Upper lobe of left lung (tissue), 6 donors: ENCODE data around the gene EEF2K. TPM values are rescaled to one million over a fixed set of nuclear protein-coding genes. Genes with fewer than 3 reads are reported as not detected.

Experiments used
- ATAC-seq, 2 donors: fragments of 200-7000 bp; cut with Tn5 transposase; one replicate each; pipeline ENCODE4 v1.9.1; 2022; ENCODE audit warnings: mild to moderate bottlenecking in 2 of 2, moderate library complexity in 2 of 2; ENCODE audit not compliant: low FRiP score in 2 of 2
- DNase-seq, 2 donors: peaks; one replicate each; pipeline ENCODE4 v3.0.0-alpha.2; 2019 to 2020
- H3K27ac ChIP-seq, 4 donors: fragments of 200-600 bp; sonication (generic); one replicate each; pipeline ENCODE4 v1.5.1; 2016 to 2019
- H3K27me3 ChIP-seq, 4 donors: fragments of 200-600 bp; sonication (generic); one replicate each; pipeline ENCODE4 v1.5.1; 2017 to 2019
- H3K36me3 ChIP-seq, 4 donors: fragments of 200-600 bp; sonication (generic); one replicate each; pipeline ENCODE4 v1.5.1; 2016 to 2019
- H3K4me1 ChIP-seq, 4 donors: fragments of 200-600 bp; sonication (generic); one replicate each; pipeline ENCODE4 v1.5.1; 2018 to 2019
- H3K4me3 ChIP-seq, 4 donors: fragments of 200-600 bp; sonication (generic); one replicate each; pipeline ENCODE4 v1.5.1; 2017 to 2019; ENCODE audit warnings: mild to moderate bottlenecking in 2 of 4, moderate library complexity in 1 of 4
- H3K9me3 ChIP-seq, 4 donors: fragments of 200-600 bp; sonication (generic); one replicate each; pipeline ENCODE4 v1.5.1; 2018 to 2019
- CTCF ChIP-seq, 6 experiments: fragments of 450-650 bp in 4 of 6; fragments of 200-600 bp in 2 of 6; sonication (generic) in 2 of 6; IDR thresholded peaks; one replicate each; pipeline ENCODE4 v1.5.1; 2016 to 2019; ENCODE audit warnings: antibody characterized with exemption in 6 of 6
- EP300 ChIP-seq, 4 donors: sonication (generic); formaldehyde crosslinking; IDR thresholded peaks; one replicate each; pipeline ENCODE4 v1.5.1; 2017; ENCODE audit warnings: antibody characterized with exemption in 4 of 4, control low read depth in 2 of 4
- POLR2A ChIP-seq, 4 donors: fragments of 450-650 bp; IDR thresholded peaks; one replicate each; pipeline ENCODE4 v1.5.1; 2016 to 2017; ENCODE audit warnings: antibody characterized with exemption in 4 of 4, mild to moderate bottlenecking in 2 of 4
- POLR2AphosphoS5 ChIP-seq, 2 donors: sonication (generic); formaldehyde crosslinking; IDR thresholded peaks; one replicate each; pipeline ENCODE4 v1.5.1; 2017; ENCODE audit warnings: antibody characterized with exemption in 2 of 2
- WGBS, 2 donors: methylation state at CpG; one replicate each; pipeline ENCODE4 v1.1.5; 2017 to 2018; 5-methylcytosine and 5-hydroxymethylcytosine counted together
- total RNA-seq, 6 donors: library from RNA; depleted of rRNA in 4 of 6; stranded (reverse); fragments of >200 nt in 4 of 6; gene quantifications; one replicate each; pipeline versions ENCODE4 v1.1.0 to v1.2.1, GENCODE V29; 2016 to 2021
- donor health status: DM: no; HTN: no; CAD: no; lungs with moderate emphysema.
- donor health status: DM: no; HTN: yes; CAD: no; lungs with severe emphysema.

EEF2K gene
- total RNA-seq, 6 donors from 2014 or later = 16.9 to 48.2 (median 29.2) TPM

GRCh38 chr16:22267764-22268163 is 61.7 kb downstream of the EEF2K start:
- Histone ChIP-seq H3K27me3 (no peaks in the 10 kb centered on the region), H3K4me1 (no peaks in the 10 kb centered on the region), H3K4me3 (no peak overlapping the region), H3K36me3 (peaks cover 10 to 99% (median 63%) of the 10 kb centered on the region in 4 donors), H3K27ac (no peak overlapping the region), H3K9me3 (no peaks in the 10 kb centered on the region)
- DNase-seq (no peak), ATAC-seq (no peak)
- TF ChIP-seq POLR2A (IDR thresholded peaks at IDR 0.05) (no peak), EP300 (IDR thresholded peaks at IDR 0.05) (no peak), CTCF (IDR thresholded peaks at IDR 0.05) (no peak), POLR2AphosphoS5 (IDR thresholded peaks at IDR 0.05) (no peak)
- WGBS, 2 donors = 88 to 89% methylated on average over 8 of the region's 8 CpGs

GRCh38 chr16:22270525-22270924 is 64.4 kb downstream of the EEF2K start:
- Histone ChIP-seq H3K9me3 (no peaks in the 10 kb centered on the region), H3K27me3 (no peaks in the 10 kb centered on the region), H3K4me1 (no peaks in the 10 kb centered on the region), H3K27ac (no peak overlapping the region), H3K4me3 (no peak overlapping the region), H3K36me3 (peaks cover 7 to 100% (median 64%) of the 10 kb centered on the region in 4 donors)
- TF ChIP-seq POLR2AphosphoS5 (IDR thresholded peaks at IDR 0.05) (no peak), POLR2A (IDR thresholded peaks at IDR 0.05) (no peak), EP300 (IDR thresholded peaks at IDR 0.05) (no peak), CTCF (IDR thresholded peaks at IDR 0.05) (no peak)
- ATAC-seq (no peak), DNase-seq (no peak)
- WGBS, 2 donors = 85 to 96% methylated on average over 3 of the region's 3 CpGs

- DNase-seq (no peak), ATAC-seq (peak in 1 of 2 donors; percentile 34)
- Histone ChIP-seq H3K4me1 (no peaks in the 10 kb centered on the region), H3K27me3 (no peaks in the 10 kb centered on the region), H3K4me3 (no peak overlapping the region), H3K27ac (no peak overlapping the region), H3K9me3 (no peaks in the 10 kb centered on the region), H3K36me3 (peaks cover 0 to 100% (median 52%) of the 10 kb centered on the region in 4 donors)
- TF ChIP-seq CTCF (IDR thresholded peaks at IDR 0.05) (no peak), POLR2AphosphoS5 (IDR thresholded peaks at IDR 0.05) (no peak), EP300 (IDR thresholded peaks at IDR 0.05) (no peak), POLR2A (IDR thresholded peaks at IDR 0.05) (no peak)
- WGBS, 2 donors = 73 to 85% methylated on average over 7 to 8 of the region's 8 CpGs
Observed at GRCh38 chr16:22272870-22273650, 67.0 kb downstream of the EEF2K start.

- Histone ChIP-seq H3K9me3 (no peaks in the 10 kb centered on the region), H3K4me3 (no peak overlapping the region), H3K36me3 (peaks cover 0 to 99% (median 47%) of the 10 kb centered on the region in 4 donors), H3K27me3 (no peaks in the 10 kb centered on the region), H3K4me1 (no peaks in the 10 kb centered on the region), H3K27ac (no peak overlapping the region)
- 100% methylated on average over 1 of the region's 1 CpG for WGBS, 2 donors
- DNase-seq (no peak), ATAC-seq (no peak)
- TF ChIP-seq POLR2AphosphoS5 (IDR thresholded peaks at IDR 0.05) (no peak), EP300 (IDR thresholded peaks at IDR 0.05) (no peak), CTCF (IDR thresholded peaks at IDR 0.05) (no peak), POLR2A (IDR thresholded peaks at IDR 0.05) (no peak)
Observed at GRCh38 chr16:22274916-22275315, 68.8 kb downstream of the EEF2K start.
